GM19240 (cell line): ENCODE measurements around the gene SFI1.
"Not testable (repeated sequence)": the region's sequence is repeated elsewhere in the genome, so short reads cannot be mapped to it uniquely, and the experiment has no call there.

ENCODE experiments used
- DNase-seq: peaks from one replicate; pipeline ENCODE4 v3.0.0; 2011; ENCODE audit warnings: low spot score; ENCODE audit not compliant: insufficient read length

The SFI1 gene

DNA sequence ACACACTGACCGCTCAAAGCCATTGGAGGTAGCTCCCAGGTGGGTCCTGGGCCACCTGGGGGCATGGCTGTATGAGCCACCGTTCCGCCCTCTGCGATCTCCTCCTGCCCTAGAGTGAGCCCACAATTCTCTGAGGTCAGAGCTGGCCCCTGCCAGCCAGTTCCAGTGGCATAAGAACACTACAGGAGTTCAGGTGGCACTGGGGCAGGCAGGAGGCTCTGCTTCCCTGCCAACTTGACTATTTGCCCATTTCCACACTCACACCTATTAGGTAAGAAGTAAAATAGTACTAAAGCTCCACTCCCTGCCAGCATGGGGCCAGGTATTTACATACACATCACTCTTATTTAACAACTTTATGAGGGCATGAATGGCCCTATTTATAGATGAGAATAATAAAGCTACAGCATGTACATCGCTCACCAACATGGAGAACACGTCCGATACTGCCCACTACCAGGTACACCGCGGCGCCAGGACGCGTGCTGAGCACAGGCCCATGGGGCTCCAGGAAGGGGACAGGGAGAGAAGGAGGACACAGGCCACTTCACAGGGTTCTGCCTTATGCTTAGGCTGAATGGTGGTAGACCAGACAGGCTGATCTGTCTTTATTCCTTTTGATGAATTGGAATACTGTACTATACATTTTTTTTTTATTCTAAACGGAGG is 139.4 kb downstream of the SFI1 start:
- DNase-seq = no peak

DNA sequence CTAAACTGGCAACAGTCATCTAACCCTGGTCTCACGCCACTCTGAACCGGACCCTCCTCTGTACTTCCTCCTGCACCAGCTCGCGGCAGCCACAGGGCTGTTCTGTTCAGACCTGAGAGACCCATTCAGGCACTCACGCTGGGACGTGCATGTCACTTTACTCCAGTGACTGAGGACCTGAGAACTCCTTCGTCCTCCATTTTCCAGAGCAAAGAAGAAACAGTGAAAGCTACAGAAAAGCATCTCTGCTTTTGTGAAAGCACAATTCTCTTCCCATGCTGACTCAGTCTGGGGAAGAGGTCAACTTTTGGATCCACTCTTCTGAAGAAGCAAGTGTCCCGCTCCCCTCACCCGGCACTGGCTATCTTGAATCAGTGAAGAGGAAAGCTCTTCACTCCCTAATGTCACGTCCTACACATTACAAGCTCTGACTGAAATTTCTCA is 141.1 kb downstream of the SFI1 start:
- no peak for DNase-seq

GRCh38 chr22:31637891-31638618 is 141.7 kb downstream of the SFI1 start:
- no peak for DNase-seq

DNA sequence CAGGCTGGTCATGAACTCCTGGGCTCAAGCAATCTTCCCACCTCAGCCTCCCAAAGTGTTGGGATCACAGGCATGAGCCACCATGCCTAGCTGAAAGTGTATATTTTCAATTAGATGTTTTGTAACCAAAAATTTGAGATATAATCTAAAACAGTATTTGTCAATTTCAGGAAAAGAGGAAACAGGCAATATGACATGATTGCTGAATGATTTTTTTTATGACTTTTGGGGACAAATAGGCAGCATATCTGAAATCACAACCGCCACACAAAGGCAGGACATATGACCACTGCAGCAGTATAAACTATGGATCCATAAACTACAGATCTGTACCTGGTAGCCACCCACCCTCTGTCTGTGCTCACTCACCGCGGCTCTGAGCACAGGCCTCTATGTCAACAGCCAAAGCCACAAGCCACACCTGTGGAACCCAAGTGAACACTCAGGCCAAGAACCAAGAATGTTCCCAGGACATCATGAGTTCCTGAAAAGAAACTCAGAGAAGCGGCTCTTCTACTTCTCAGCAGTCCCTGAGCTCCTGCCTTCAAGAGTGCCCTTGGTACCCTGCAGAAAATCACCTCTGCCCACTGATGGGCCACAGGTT is 143.2 kb downstream of the SFI1 start:
- no peak for DNase-seq

DNA sequence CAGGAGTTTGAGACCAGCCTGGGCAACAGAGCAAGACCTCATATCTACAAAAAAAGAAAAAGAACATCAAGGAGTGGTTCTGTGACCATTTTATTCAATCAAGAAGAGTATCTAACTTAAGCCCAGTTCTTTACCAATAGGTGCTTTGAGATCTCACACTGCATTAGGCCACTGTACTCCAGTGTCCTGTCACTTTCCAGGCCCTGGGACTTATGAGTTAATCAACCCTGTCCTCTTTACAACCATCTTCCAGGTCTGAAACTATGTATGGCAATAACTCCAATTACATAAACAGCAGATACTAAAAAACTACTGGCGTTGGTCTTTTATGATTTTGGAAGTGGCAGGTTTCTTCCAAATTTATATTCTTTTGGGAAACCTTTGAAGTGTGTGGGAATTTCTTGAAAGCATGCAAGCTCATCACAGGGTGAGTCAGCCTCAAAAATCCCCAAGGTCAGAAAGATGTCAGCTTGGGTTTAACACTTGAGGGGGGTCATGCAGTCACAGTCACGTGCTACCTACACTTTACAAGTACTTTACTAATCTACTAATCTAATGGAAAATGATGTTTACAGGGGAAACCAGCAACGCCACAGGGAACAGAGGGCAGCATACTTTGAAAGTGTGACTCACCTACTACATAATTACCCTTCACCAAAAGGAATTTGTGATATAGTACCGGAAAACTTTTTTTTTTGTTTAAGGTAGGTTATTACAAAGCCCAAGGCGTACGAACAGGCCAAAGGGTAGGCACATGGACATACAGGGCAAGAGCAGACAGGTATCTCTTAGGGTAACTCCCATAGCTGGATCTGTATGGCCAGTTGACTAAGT is 150.1 kb downstream of the SFI1 start:
- no peak for DNase-seq

DNA sequence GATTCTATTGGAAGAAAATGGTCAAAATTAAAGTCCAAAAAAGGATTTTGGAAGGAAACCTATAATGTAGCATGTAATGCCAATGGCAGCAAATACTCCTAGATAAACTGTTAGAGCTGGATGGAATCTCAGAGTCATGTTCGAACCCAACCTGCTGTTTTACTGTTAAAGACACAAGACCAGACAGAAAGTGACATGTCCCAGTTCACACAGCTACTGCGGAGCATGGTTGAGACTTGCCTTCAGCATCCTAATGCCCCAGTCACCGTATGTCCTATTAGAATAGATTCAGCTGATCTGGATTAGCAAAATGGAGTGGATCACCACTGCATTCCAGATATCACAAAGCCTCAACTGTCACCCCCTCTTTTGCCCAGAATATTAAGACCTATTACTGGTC is 150.7 kb downstream of the SFI1 start:
- no peak for DNase-seq

GRCh38 chr22:31647523-31648320 is 151.4 kb downstream of the SFI1 start:
- DNase-seq = no peak

GRCh38 chr22:31650391-31650790 is 154.1 kb downstream of the SFI1 start:
- DNase-seq = no peak

DNA sequence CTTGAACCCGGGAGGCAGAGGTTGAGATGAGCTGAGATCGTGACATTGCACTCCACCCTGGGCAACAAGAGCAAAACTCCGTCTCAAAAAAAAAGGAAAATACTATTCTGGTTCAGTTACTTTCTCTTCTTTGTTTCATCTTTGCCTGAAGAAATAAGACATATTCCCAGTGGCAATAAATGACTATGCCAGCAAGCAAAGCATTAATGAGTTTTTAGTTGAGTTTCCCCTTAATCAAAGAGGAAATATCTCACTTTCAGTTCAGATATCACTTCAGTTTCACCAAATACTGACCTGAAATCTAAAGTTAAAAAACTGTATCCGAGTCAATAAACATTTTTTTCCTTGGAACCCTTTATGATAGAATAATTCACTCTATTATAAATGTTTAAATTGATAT is 155.3 kb downstream of the SFI1 start:
- no peak for DNase-seq

DNA sequence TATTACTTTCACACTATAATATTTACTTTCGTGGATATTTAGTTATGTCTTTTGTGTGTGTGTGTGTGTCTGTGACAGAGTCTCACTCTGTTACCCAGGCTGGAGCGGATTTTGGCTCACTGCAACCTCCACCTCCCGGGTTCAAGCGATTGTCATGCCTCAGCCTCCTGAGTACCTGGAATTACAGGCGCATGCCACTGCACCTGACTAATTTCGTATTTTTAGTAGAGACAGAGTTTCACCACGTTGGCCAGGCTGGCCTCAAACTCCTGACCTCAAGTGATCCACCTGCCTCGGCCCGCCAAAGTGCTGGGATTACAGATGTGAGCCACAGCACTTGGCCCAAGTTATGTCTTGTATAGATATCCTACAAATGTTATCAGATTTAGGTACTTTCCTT is 155.8 kb downstream of the SFI1 start:
- DNase-seq = no peak

DNA sequence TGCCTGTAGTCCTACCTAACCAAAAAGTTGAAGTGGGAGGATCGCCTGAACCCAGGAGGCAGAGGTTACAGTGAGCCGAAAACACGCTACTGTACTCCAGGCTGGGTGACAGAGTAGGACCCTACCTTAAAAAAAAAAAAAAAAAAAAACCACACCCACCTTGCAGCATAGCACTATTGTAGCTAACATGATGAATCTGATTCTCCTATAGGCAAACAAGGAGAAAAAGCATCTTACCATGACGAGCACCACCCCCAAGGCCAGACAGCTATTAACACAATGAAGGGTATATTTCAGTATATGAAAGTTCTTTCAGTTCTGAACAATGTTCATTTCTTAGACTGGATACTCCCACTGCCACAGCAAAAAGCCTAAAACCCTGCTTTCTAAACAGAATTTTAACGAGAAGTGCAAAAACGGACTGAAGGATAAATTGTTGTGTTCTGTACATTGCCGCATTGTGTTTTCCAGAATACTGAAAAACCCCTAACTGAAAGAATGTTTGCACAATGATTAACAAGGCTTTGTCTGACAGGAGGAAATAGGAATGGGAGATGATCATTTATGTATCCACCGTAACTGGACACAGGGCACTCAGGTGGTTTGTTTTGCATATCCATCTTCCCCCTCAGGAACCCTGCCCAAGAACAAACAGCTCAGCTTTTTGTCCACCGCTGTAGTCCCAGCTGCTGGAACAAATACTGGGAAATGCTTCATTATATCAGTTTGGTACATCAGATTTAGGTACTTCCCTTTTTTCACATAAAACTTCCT is 156.8 kb downstream of the SFI1 start:
- DNase-seq = no peak

- DNase-seq = no peak
Measured at GRCh38 chr22:31653944-31654343, 157.6 kb downstream of the SFI1 start.

DNA sequence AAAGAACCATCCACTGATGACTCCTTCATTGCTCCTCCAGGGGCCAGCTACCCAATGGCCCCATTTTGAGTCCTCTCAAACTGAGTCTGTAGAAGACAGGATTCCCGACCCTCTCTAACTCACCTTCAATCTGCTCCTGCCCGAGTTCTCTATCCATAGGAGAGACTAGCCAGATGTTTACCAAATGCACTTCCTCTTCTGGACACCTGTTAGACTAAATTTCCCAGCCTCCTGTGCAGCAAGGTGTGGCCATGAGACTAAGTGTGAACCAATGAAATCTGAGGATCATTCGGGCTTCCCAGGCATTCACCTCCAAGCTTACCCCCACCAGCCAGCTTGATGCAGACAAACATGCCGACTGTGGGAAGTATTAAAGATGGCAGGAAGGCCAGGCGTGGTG is 158.1 kb downstream of the SFI1 start:
- no peak for DNase-seq

GRCh38 chr22:31659246-31659645 is 162.9 kb downstream of the SFI1 start:
- no peak for DNase-seq

- DNase-seq = not testable (repeated sequence)
Measured at GRCh38 chr22:31660860-31661341, 164.6 kb downstream of the SFI1 start.

- DNase-seq = peak; percentile 86
Measured at GRCh38 chr22:31661851-31662667, 165.7 kb downstream of the SFI1 start, which contains the start of gene PISD. Gene PISD (minus strand): TSS chr22:31662215. CDS start chr22:31662208, 7 bp downstream.

GRCh38 chr22:31662668-31663037 is 166.3 kb downstream of the SFI1 start:
- no peak for DNase-seq
